HG02798 (cell line): ENCODE measurements around the gene AMFR.

Source experiments
- ATAC-seq: cut with Tn5 transposase; IDR thresholded peaks from one replicate; pipeline ENCODE4 v1.9.1; 2021; ENCODE audit warnings: mild to moderate bottlenecking; ENCODE audit not compliant: unreplicated experiment, poor library complexity

The AMFR gene

DNA sequence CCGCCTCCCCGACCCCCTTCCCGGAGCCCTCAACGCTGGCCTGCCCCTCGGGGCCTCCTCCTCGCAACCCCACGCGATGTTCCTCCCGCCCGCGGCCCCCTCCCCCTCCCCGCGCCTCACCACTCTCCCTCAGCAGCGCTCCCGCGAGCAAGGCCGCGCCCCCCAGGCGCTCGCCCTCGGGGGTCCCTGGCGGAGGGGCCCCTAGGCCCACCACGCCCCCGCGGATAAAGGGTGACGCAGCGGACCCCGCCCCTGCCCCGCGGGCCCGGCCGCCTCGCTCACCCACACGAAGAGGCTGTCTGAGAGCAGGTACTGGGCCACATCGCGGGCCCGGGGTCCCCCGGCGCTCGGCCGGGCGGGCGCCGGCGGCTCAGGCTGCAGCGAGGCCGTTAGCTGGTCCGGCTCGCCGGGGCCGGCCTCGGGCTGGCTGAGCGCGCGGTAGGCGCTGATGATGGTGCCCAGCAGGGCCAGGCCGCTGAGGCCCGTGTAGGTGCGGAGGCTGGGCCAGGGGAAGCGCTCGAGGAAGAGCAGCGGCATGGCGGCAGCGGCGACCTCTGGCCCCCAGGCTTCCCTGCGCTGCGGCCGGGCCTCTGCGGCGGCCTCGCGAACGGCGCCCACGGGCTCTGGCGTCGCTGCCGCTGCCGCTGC lies 430 bp downstream of the AMFR start:
- peak; percentile 39 for ATAC-seq

GRCh38 chr16:56424404-56424764 lies 961 bp downstream of the AMFR start:
- ATAC-seq: no peak

GRCh38 chr16:56423584-56424403 lies 1.6 kb downstream of the AMFR start:
- peak; percentile 14 for ATAC-seq

GRCh38 chr16:56422896-56423441 lies 2.4 kb downstream of the AMFR start:
- ATAC-seq: no peak

DNA sequence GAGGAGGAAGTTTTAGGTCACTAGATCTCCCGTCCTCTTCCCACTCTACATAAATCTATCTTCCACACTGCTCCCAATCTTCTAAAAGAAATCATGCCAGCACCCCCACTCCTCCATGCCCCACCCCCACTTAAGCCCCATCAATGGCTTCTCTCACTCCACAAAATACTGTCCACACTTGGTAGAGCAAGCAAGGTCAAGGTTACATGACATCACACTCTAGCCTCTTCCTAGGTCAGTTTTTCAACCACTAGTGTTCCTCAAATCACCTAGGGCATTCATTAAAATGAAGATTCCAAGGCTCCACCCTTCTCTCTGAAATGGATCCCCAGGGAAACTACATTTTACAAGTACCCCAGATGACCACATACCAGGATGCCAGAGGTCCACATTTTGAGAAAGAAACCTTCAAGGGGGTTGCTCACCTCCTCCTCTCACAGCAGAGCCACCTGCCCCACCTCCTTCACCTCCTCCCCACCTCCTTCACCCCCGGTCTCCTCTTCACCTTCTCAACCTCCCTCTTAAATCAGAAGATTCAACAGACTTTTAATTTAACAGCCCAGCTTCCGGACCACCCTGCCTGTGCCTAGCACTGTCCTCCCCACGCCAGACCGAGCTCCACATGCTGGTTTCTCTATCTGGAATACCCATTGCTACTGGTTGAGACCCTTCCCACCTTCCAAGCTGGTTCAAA lies 3.2 kb downstream of the AMFR start:
- no peak for ATAC-seq

- no peak for ATAC-seq
Observed at GRCh38 chr16:56421313-56421712, 4.0 kb downstream of the AMFR start.

- no peak for ATAC-seq
Observed at GRCh38 chr16:56420613-56421012, 4.7 kb downstream of the AMFR start.

DNA sequence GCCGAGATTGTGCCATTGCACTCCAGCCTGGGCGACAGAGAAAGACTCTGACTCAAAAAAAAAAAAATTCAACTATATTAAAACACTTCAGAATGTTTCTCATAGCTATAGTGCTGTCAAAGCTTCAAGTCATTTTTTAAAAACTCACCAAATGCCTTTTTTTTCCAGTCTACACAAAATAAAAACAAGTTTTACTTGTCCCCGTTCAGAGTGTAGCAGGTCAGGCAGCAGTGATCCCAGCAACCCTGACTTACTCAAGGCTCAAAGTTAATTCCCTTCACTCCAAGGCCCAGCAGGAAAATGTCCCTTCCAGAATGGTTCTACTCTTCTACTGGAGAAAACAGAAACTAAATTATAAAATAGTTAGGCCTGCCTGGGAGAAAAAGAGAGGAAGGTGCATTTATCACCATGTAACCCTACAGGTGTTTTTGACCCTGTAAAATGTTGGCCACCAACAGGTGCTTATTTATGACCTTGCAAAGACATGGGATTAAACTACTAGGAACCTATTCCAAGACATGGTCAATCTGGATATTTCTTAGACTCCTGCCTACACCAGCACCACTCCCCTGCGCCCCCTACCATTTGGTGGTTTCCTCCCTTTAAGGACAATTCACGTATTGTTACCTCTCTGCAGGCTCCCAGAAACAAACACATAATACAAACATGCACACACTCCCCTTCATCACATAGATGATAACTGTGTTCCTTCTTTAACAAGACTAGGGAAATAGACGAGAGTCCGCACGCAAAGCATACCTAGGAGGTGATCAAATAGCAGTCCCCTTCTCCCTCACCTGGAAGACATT lies 5.4 kb downstream of the AMFR start:
- no peak for ATAC-seq

- no peak for ATAC-seq
Observed at GRCh38 chr16:56417138-56417537, 8.2 kb downstream of the AMFR start.

GRCh38 chr16:56415875-56416274 lies 9.5 kb downstream of the AMFR start:
- ATAC-seq: no peak

DNA sequence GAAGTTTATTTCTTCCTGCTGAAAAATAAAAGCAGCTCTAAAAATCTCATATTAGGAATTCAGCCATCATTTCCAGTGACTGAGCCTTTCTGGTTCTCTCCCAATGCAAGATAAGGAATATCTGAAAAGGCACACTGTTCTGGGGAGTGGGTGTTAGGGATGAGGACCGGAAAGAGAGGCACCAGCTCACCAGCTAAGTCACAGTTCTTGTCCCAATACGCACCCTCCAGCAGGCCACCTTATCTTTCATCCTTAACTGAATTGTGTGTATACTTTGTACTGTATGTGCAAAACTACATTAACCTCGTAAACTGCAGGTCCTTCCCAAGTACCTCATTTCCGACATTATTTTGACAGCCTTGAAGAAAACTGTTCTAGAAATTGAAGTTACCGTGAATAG lies 11.0 kb downstream of the AMFR start:
- no peak for ATAC-seq

DNA sequence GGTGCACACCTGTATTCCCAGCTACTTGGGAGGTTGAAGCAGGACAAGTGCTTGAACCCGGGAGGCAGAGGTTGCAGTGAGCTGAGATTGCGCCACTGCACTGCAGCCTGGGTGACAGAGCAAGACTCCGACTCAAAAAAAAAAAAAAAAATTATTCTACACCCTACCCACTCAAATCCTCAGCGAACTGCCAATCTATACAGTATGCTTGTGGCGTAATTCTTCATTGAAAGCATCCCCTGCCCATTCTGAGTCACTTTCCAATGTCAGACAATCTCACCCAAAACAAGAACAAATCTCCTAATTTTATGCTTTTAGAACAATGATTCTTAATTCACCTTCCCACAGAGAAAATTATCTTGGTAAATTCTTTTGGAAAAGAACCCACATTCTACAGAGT lies 12.0 kb downstream of the AMFR start:
- ATAC-seq: no peak

- no peak for ATAC-seq
Observed at GRCh38 chr16:56411624-56412023, 13.7 kb downstream of the AMFR start.

GRCh38 chr16:56411123-56411522 lies 14.2 kb downstream of the AMFR start:
- no peak for ATAC-seq

GRCh38 chr16:56409195-56409594 lies 16.1 kb downstream of the AMFR start:
- ATAC-seq: no peak

DNA sequence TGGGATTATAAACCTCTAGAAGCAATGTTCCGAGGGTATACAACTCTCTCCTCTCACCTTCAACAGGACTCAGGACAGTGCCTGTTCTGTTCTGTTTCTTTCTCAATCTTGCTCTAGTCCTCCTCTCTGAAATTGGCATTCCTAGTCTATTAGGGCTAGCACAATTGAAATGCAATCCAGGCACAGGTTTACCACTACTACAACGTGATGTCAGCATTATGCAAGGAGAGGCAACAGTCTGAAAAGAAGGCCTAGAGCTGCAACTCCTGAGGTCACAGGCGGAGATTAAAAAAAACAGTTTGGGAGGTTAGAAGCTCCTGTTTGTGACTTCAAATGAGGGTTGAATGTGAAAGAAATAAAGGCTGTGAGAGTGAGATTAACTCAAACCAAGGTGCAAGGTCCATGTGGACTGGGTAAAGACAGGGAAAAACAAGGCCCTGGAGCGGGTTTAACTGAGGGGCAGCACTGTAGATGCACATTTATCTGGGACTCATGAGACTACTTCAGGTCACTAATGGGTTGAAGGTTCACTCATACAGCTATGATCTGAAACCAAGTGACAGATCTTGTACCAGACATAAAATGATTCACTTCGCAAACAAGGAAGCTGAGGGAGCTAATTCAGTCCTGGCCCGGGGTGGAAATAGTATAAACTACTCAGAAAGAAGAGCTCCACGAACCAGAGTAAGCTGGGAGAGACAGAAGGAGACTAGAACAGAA lies 16.8 kb downstream of the AMFR start:
- no peak for ATAC-seq

GRCh38 chr16:56405977-56406672 lies 19.2 kb downstream of the AMFR start:
- no peak for ATAC-seq

DNA sequence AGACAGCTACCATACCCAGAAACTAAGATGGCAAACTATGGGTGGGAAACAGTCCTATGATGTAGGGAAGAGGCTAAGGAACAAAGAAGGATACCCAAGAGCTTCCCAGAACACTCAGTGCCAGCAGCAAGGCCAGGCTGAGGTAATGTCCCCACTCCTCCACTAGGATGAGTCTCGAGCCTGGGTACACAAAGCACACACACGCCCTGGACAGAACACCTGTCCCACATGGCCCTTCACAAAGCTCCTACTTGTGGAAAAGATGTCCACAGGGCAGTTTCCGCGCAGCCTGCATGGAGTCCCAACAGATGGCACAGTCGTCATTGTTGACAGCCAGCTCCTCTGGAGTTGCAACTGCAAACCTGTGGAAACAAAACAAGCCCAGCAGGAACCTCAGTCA lies 23.9 kb downstream of the AMFR start:
- peak; percentile 46 for ATAC-seq

GRCh38 chr16:56400458-56400857 lies 24.9 kb downstream of the AMFR start:
- ATAC-seq: no peak
